ENCODE results near the gene SFMBT2.

GRCh38 chr10:7388602-7389001, 22.2 kb downstream of the SFMBT2 start:
- TF ChIP-seq CTCF (IDR thresholded peaks at IDR 0.05) (no peak), POLR2A (IDR thresholded peaks at IDR 0.05) (no peak)

Measured in body of pancreas (tissue), 4 donors.